HEK293 (cell line): Measurements from ENCODE around the gene ANKRD23.

Source experiments
- CTCF ChIP-seq: fragments of 450-650 bp; formaldehyde crosslinking; IDR thresholded peaks from 2 replicates; pipeline ENCODE4 v1.5.1; 2016; ENCODE audit warnings: missing biosample characterization, missing genetic modification characterization
- PBX3 ChIP-seq: sonication (generic); formaldehyde crosslinking; IDR thresholded peaks from 2 replicates; pipeline ENCODE4 v1.8.1; 2022; ENCODE audit warnings: mild to moderate bottlenecking, moderate library complexity, missing genetic modification reagents
- PRDM1 ChIP-seq: fragments of 450-650 bp; formaldehyde crosslinking; IDR thresholded peaks from 2 replicates; pipeline ENCODE4; 2016; ENCODE audit warnings: missing biosample characterization, missing genetic modification characterization
- ZBTB11 ChIP-seq: fragments of 450-650 bp; formaldehyde crosslinking; conservative IDR thresholded peaks from 2 replicates; pipeline ENCODE4 v1.5.1; 2016; ENCODE audit warnings: low read depth, missing biosample characterization, missing genetic modification characterization
- ZBTB7A ChIP-seq: fragments of 450-650 bp; formaldehyde crosslinking; IDR thresholded peaks from 2 replicates; pipeline ENCODE4 v1.5.1; 2016; ENCODE audit warnings: low read depth, missing biosample characterization, missing genetic modification characterization
- ZNF394 ChIP-seq: fragments of 450-650 bp; formaldehyde crosslinking; IDR thresholded peaks from 2 replicates; pipeline ENCODE4 v1.5.1; 2016; ENCODE audit warnings: missing biosample characterization, missing genetic modification characterization, mild to moderate bottlenecking, moderate library complexity, borderline replicate concordance
- ZNF560 ChIP-seq: fragments of 450-650 bp; formaldehyde crosslinking; IDR thresholded peaks from 2 replicates; pipeline ENCODE4 v1.5.1; 2017; ENCODE audit warnings: missing biosample characterization, missing genetic modification characterization, borderline replicate concordance
- ZNF664 ChIP-seq: fragments of 450-650 bp; formaldehyde crosslinking; IDR thresholded peaks from 2 replicates; pipeline ENCODE4 v1.5.1; 2016; ENCODE audit warnings: missing biosample characterization, missing genetic modification characterization
- ZNF76 ChIP-seq: fragments of 450-650 bp; formaldehyde crosslinking; IDR thresholded peaks from 2 replicates; pipeline ENCODE4; 2016; ENCODE audit warnings: low read depth, missing biosample characterization, missing genetic modification characterization, borderline replicate concordance
- ZNF792 ChIP-seq: fragments of 450-650 bp; formaldehyde crosslinking; IDR thresholded peaks from 2 replicates; pipeline ENCODE4 v1.5.1; 2016; ENCODE audit warnings: missing biosample characterization, missing genetic modification characterization
- TF ChIP-seq, protein P1 (sequence below): fragments of 450-650 bp; formaldehyde crosslinking; IDR thresholded peaks from 2 replicates; pipeline ENCODE4 v1.5.1; 2016; ENCODE audit warnings: missing biosample characterization, missing genetic modification characterization

GRCh38 chr2:96852667-96853066, 8.8 kb upstream of the ANKRD23 start:
- TF ChIP-seq CTCF (tag by site-specific recombination) (no peak), ZNF560 (tag by site-specific recombination) (no peak), ZNF394 (tag by site-specific recombination) (no peak), ZBTB11 (tag by site-specific recombination) (no peak), ZBTB7A (no peak), PRDM1 (tag by site-specific recombination) (no peak), ZNF76 (tag by site-specific recombination) (no peak), ZNF664 (tag by site-specific recombination) (no peak), ZNF792 (tag by site-specific recombination) (no peak), PBX3 (CRISPR knock-in tag) (no peak)
- TF ChIP-seq, protein P1, sequence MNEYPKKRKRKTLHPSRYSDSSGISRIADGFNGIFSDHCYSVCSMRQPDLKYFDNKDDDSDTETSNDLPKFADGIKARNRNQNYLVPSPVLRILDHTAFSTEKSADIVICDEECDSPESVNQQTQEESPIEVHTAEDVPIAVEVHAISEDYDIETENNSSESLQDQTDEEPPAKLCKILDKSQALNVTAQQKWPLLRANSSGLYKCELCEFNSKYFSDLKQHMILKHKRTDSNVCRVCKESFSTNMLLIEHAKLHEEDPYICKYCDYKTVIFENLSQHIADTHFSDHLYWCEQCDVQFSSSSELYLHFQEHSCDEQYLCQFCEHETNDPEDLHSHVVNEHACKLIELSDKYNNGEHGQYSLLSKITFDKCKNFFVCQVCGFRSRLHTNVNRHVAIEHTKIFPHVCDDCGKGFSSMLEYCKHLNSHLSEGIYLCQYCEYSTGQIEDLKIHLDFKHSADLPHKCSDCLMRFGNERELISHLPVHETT (tag by site-specific recombination): no peak
